Lung (tissue), 12 donors: ENCODE measurements around the gene KCNB1. TPM values are rescaled to one million over a fixed set of nuclear protein-coding genes. Genes with fewer than 3 reads are reported as not detected.

ENCODE experiments used
- ATAC-seq: fragments of 200-7000 bp; cut with Tn5 transposase; one replicate; pipeline ENCODE4 v1.9.1; 2020; ENCODE audit warnings: moderate number of reproducible peaks; ENCODE audit not compliant: insufficient read depth, low FRiP score
- DNase-seq, 3 donors: peaks; one replicate each; pipeline ENCODE4 v3.0.0-alpha.2; 2013 to 2017
- H3K27ac ChIP-seq, 2 donors: one replicate each; pipeline ENCODE4 v1.5.1; 2013; ENCODE audit warnings: mild to moderate bottlenecking in 2 of 2, moderate library complexity in 2 of 2, control low read depth in 1 of 2, inconsistent platforms in 1 of 2, low read depth in 1 of 2, low read length in 1 of 2
- H3K27me3 ChIP-seq, 3 donors: one replicate each; pipeline ENCODE4 v1.5.1; 2013; ENCODE audit warnings: low read length in 2 of 3; ENCODE audit not compliant: control insufficient read depth in 3 of 3, insufficient read depth in 3 of 3
- H3K36me3 ChIP-seq, 4 donors: one replicate each; pipeline ENCODE4 v1.5.1; 2013; ENCODE audit warnings: low read length in 4 of 4, mild to moderate bottlenecking in 1 of 4, moderate library complexity in 1 of 4; ENCODE audit not compliant: control insufficient read depth in 4 of 4, insufficient read depth in 4 of 4
- H3K4me1 ChIP-seq, 5 donors: one replicate each; pipeline ENCODE4 v1.5.1; 2013; ENCODE audit warnings: low read length in 5 of 5, mild to moderate bottlenecking in 2 of 5, moderate library complexity in 1 of 5; ENCODE audit not compliant: control insufficient read depth in 5 of 5, insufficient read depth in 5 of 5
- H3K4me3 ChIP-seq: one replicate; pipeline ENCODE4 v1.5.1; 2013; ENCODE audit warnings: mild to moderate bottlenecking, control low read depth, moderate library complexity
- H3K9ac ChIP-seq, 2 donors: one replicate each; pipeline ENCODE4 v1.5.1; 2013; ENCODE audit warnings: low read length in 2 of 2, control low read depth in 1 of 2; ENCODE audit not compliant: insufficient read depth in 1 of 2
- H3K9me3 ChIP-seq, 4 donors: one replicate each; pipeline ENCODE4 v1.5.1; 2013; ENCODE audit warnings: low read length in 3 of 4, mild to moderate bottlenecking in 1 of 4, moderate library complexity in 1 of 4; ENCODE audit not compliant: control insufficient read depth in 4 of 4, insufficient read depth in 3 of 4
- CTCF ChIP-seq: IDR thresholded peaks from 2 replicates; pipeline ENCODE4 v1.5.1; 2012; ENCODE audit warnings: mild to moderate bottlenecking; ENCODE audit errors: control extremely low read depth, extremely low read depth
- WGBS, 2 donors: extraction: QIAGEN DNeasy Blood & Tissue Kit; methylation state at CpG; one replicate each; pipeline ENCODE4 v1.1.7; 2013; 5-methylcytosine and 5-hydroxymethylcytosine counted together
- polyA plus RNA-seq, 2 donors: library from polyadenylated mRNA; stranded (reverse); fragments of 200-250 nt; gene quantifications; one replicate each; pipeline ENCODE4 v1.2.1, GENCODE V29; 2013
- total RNA-seq, 2 donors: library from RNA; depleted of rRNA in 1 of 2; stranded (reverse); fragments of >200 nt in 1 of 2; gene quantifications; one replicate each; pipeline ENCODE4 v1.2.1, GENCODE V29; 2014 to 2021
- donor health status: control.
- donor health status: control.
- donor health status: Bipolar disorder and iron deficiency.
- donor health status: healthy.
- donor health status: DM: yes; HTN: yes; CAD: no.

KCNB1 gene
- total and polyA plus RNA-seq, 4 donors: 0.11 to 1.0 (median 0.57) TPM

- H3K36me3 ChIP-seq: no peaks in the 10 kb centered on the region
- H3K27ac ChIP-seq: no peak overlapping the region
- ATAC-seq: no peak
- WGBS, 2 donors: 76 to 84% methylated on average over 3 of the region's 3 CpGs
- H3K27me3 ChIP-seq: peaks cover 0 to 18% (median 11%) of the 10 kb centered on the region in 3 donors
- no peak for DNase-seq
- TF ChIP-seq CTCF: no peak
- H3K4me3 ChIP-seq: no peak overlapping the region
- no peak overlapping the region for H3K9ac ChIP-seq
- H3K9me3 ChIP-seq: peaks cover 0 to 2% (median 0%) of the 10 kb centered on the region in 4 donors
- peaks cover 0 to 4% (median 0%) of the 10 kb centered on the region in 5 donors for H3K4me1 ChIP-seq
These were observed 135.8 kb downstream of the KCNB1 start for GRCh38 chr20:49346682-49347081.

- WGBS, 2 donors: 60 to 75% methylated on average over 14 of the region's 14 CpGs
- no peak overlapping the region for H3K4me3 ChIP-seq
- peaks cover 0 to 4% (median 0%) of the 10 kb centered on the region in 5 donors for H3K4me1 ChIP-seq
- DNase-seq: peak; percentile 27 to 48 (median 36)
- H3K9ac ChIP-seq: no peak overlapping the region
- H3K27me3 ChIP-seq: peaks cover 0 to 16% (median 11%) of the 10 kb centered on the region in 3 donors
- TF ChIP-seq CTCF: no peak
- peak; percentile 20 for ATAC-seq
- no peaks in the 10 kb centered on the region for H3K36me3 ChIP-seq
- peaks cover 0 to 2% (median 0%) of the 10 kb centered on the region in 4 donors for H3K9me3 ChIP-seq
- no peak overlapping the region for H3K27ac ChIP-seq
These were observed 136.9 kb downstream of the KCNB1 start for GRCh38 chr20:49345524-49345923.

- 40 to 47% methylated on average over 9 of the region's 9 CpGs for whole genome bisulfite sequencing, 2 donors
- Histone ChIP-seq H3K4me1 (peaks cover 0 to 4% (median 0%) of the 10 kb centered on the region in 5 donors), H3K4me3 (no peak overlapping the region), H3K9ac (no peak overlapping the region), H3K27ac (no peak overlapping the region), H3K9me3 (peaks cover 0 to 2% (median 0%) of the 10 kb centered on the region in 4 donors), H3K27me3 (peaks cover 0 to 15% (median 11%) of the 10 kb centered on the region in 3 donors), H3K36me3 (no peaks in the 10 kb centered on the region)
- no peak for TF ChIP-seq CTCF
- DNase-seq (peak; percentile 26 to 45 (median 30)), ATAC-seq (no peak)
These were observed 137.5 kb downstream of the KCNB1 start for GRCh38 chr20:49344975-49345374.

- Histone ChIP-seq H3K9ac (no peak overlapping the region), H3K36me3 (no peaks in the 10 kb centered on the region), H3K27ac (no peak overlapping the region), H3K4me3 (no peak overlapping the region), H3K27me3 (peaks cover 0 to 13% (median 11%) of the 10 kb centered on the region in 3 donors), H3K4me1 (peaks cover 0 to 4% (median 0%) of the 10 kb centered on the region in 5 donors), H3K9me3 (peaks cover 0 to 2% (median 0%) of the 10 kb centered on the region in 4 donors)
- ATAC-seq (no peak), DNase-seq (no peak)
- 88 to 89% methylated on average over 2 of the region's 2 CpGs for WGBS, 2 donors
- TF ChIP-seq CTCF: no peak
These were observed 138.3 kb downstream of the KCNB1 start for GRCh38 chr20:49344140-49344539.
